Fibroblast of lung (primary cell): ENCODE measurements around the gene VTI1B. TPM values are rescaled to one million over a fixed set of nuclear protein-coding genes. Genes with fewer than 3 reads are reported as not detected.

Experiments used
- DNase-seq, 2 donors: peaks; one replicate each; pipeline versions ENCODE4 v3.0.0 to v3.0.0-alpha.2; 2010; ENCODE audit warnings: low read depth in 2 of 2
- H2AFZ ChIP-seq: 2 replicates; pipeline ENCODE4 v1.5.1; 2012; ENCODE audit warnings: low read length, control low read depth, inconsistent platforms
- H3K27ac ChIP-seq: 2 replicates; pipeline ENCODE4 v1.5.1; 2011; ENCODE audit warnings: low read length, control low read depth; ENCODE audit not compliant: insufficient read depth
- H3K27me3 ChIP-seq: 2 replicates; pipeline ENCODE4 v1.5.1; 2011; ENCODE audit warnings: mild to moderate bottlenecking, low read length; ENCODE audit not compliant: control insufficient read depth, insufficient read depth
- H3K36me3 ChIP-seq: 2 replicates; pipeline ENCODE4 v1.5.1; 2011; ENCODE audit warnings: low read length; ENCODE audit not compliant: control insufficient read depth, insufficient read depth
- H3K4me1 ChIP-seq: 2 replicates; pipeline ENCODE4 v1.5.1; 2011; ENCODE audit warnings: low read length; ENCODE audit not compliant: control insufficient read depth, insufficient read depth; ENCODE audit errors: extremely low read depth
- H3K4me2 ChIP-seq: 2 replicates; pipeline ENCODE4 v1.5.1; 2011; ENCODE audit warnings: low read length, control low read depth; ENCODE audit not compliant: insufficient read depth; ENCODE audit errors: extremely low read depth
- H3K4me3 ChIP-seq, 4 experiments: fragments of 200-600 bp in 1 of 4; sonication (generic) in 1 of 4; replicated peaks in 1 of 4; 2 replicates each; pipeline ENCODE4 v1.5.1; 2011 to 2016; ENCODE audit warnings: low read length in 4 of 4, low read depth in 3 of 4, mild to moderate bottlenecking in 3 of 4, control low read depth in 2 of 4, inconsistent platforms in 1 of 4, mixed read lengths in 1 of 4; ENCODE audit not compliant: insufficient read depth in 1 of 4; ENCODE audit errors: control extremely low read depth in 1 of 4
- H3K79me2 ChIP-seq: 2 replicates; pipeline ENCODE4 v1.5.1; 2012; ENCODE audit warnings: mild to moderate bottlenecking, low read length, inconsistent platforms; ENCODE audit not compliant: control insufficient read depth, insufficient read depth
- H3K9ac ChIP-seq: 2 replicates; pipeline ENCODE4 v1.5.1; 2011; ENCODE audit warnings: mild to moderate bottlenecking, low read length, control low read depth; ENCODE audit not compliant: insufficient read depth
- H3K9me3 ChIP-seq: 2 replicates; pipeline ENCODE4 v1.5.1; 2012; ENCODE audit warnings: low read depth, low read length; ENCODE audit not compliant: control insufficient read depth, insufficient read depth
- H4K20me1 ChIP-seq: 2 replicates; pipeline ENCODE4 v1.5.1; 2011; ENCODE audit warnings: low read length; ENCODE audit not compliant: control insufficient read depth, insufficient read depth; ENCODE audit errors: extremely low read depth
- EZH2 ChIP-seq: IDR thresholded peaks from 2 replicates; pipeline ENCODE4 v1.5.1; 2012; ENCODE audit warnings: low read length, control low read depth, mild to moderate bottlenecking; ENCODE audit errors: missing control alignments
- polyA plus RNA-seq, 2 donors: library from polyadenylated mRNA; depleted of rRNA in 1 of 2; stranded (reverse) in 1 of 2; unstranded in 1 of 2; fragments of >200 nt; gene quantifications; 2 replicates each; pipeline ENCODE4 v1.2.1, GENCODE V29; 2011 to 2012; ENCODE audit warnings: missing spikeins in 1 of 2
- total RNA-seq: library from RNA; depleted of rRNA; stranded (reverse); fragments of >200 nt; gene quantifications from 2 replicates; pipeline ENCODE4 v1.2.1, GENCODE V29; 2014
- TF ChIP-seq, protein P1 (sequence below), 2 donors: IDR thresholded peaks in 1 of 2; conservative IDR thresholded peaks in 1 of 2; 1 replicate in 1 of 2; 2 replicates in 1 of 2; pipeline ENCODE4 v1.5.1; 2011 to 2012; ENCODE audit warnings: low read length in 2 of 2, control low read depth in 1 of 2, inconsistent platforms in 1 of 2, low read depth in 1 of 2, mild to moderate bottlenecking in 1 of 2

The VTI1B gene
- total and polyA plus RNA-seq, 2 donors (not counting 1 experiment from before 2014, with no cell fraction given), result 67.9 to 89.8 TPM

DNA sequence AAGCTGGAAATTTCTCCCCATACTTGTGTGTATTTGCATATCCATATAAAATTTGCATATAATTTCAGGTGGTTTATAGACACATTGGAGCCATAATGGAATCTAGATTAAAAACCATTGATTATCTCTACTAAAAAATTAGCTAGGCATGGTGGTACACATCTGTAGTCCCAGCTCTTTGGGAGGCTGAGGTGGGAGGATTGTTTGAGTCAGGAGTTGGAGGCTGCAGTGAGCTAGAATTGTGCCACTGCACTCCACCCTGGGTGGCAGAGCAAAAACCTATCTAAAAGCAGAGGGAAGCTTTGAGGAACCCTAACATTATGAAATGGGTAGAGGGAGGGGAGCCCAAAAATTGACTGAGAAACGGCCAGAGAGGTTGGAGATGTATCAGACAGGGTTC, 23.7 kb upstream of the VTI1B start:
- TF ChIP-seq EZH2, result no peak
- TF ChIP-seq, protein P1, sequence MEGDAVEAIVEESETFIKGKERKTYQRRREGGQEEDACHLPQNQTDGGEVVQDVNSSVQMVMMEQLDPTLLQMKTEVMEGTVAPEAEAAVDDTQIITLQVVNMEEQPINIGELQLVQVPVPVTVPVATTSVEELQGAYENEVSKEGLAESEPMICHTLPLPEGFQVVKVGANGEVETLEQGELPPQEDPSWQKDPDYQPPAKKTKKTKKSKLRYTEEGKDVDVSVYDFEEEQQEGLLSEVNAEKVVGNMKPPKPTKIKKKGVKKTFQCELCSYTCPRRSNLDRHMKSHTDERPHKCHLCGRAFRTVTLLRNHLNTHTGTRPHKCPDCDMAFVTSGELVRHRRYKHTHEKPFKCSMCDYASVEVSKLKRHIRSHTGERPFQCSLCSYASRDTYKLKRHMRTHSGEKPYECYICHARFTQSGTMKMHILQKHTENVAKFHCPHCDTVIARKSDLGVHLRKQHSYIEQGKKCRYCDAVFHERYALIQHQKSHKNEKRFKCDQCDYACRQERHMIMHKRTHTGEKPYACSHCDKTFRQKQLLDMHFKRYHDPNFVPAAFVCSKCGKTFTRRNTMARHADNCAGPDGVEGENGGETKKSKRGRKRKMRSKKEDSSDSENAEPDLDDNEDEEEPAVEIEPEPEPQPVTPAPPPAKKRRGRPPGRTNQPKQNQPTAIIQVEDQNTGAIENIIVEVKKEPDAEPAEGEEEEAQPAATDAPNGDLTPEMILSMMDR (conservative IDR thresholded peaks at IDR 0.05 in 1 of 2, IDR thresholded peaks at IDR 0.05 in 1 of 2; ENCODE audit: low read depth in 1 of 2, low read length in 2 of 2), result no peak
- Histone ChIP-seq H3K79me2 (peaks cover 12% of the 10 kb centered on the region), H4K20me1 (no peaks in the 10 kb centered on the region), H3K27ac (no peak overlapping the region), H3K4me2 (no peak overlapping the region), H3K36me3 (no peaks in the 10 kb centered on the region), H3K4me3 (no peak overlapping the region), H2AFZ (no peak overlapping the region), H3K27me3 (no peaks in the 10 kb centered on the region), H3K9me3 (no peaks in the 10 kb centered on the region), H3K4me1 (peaks cover 5% of the 10 kb centered on the region), H3K9ac (no peak overlapping the region)
- DNase-seq, result no peak

DNA sequence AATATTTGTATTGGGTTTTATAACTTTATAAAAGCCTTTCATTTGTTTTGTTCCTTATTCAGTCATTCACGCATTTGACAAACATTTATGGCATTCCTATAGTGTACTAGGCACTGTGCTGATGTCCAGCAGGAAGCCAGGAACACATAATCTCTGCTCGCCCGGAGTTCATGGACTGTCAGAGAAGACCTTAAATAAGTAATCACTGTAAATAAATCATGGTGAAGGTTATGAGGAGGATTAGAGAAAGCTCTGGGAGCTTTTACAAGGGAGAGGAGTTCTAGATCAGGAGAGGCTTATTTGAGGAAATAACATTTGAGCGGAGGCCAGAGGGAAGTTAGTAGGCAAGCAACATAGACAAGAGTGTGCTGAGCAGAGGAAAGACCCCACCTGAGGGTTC, 22.6 kb upstream of the VTI1B start:
- Histone ChIP-seq H3K27me3 (no peaks in the 10 kb centered on the region), H3K36me3 (peaks cover 4% of the 10 kb centered on the region), H3K9me3 (no peaks in the 10 kb centered on the region), H2AFZ (no peak overlapping the region), H3K4me1 (peaks cover 8% of the 10 kb centered on the region), H3K79me2 (peaks cover 23% of the 10 kb centered on the region), H3K4me3 (no peak overlapping the region), H4K20me1 (no peaks in the 10 kb centered on the region), H3K27ac (no peak overlapping the region), H3K9ac (no peak overlapping the region), H3K4me2 (no peak overlapping the region)
- TF ChIP-seq EZH2, result no peak
- TF ChIP-seq, protein P1 (conservative IDR thresholded peaks at IDR 0.05 in 1 of 2, IDR thresholded peaks at IDR 0.05 in 1 of 2; ENCODE audit: low read depth in 1 of 2, low read length in 2 of 2), result no peak
- no peak for DNase-seq

DNA sequence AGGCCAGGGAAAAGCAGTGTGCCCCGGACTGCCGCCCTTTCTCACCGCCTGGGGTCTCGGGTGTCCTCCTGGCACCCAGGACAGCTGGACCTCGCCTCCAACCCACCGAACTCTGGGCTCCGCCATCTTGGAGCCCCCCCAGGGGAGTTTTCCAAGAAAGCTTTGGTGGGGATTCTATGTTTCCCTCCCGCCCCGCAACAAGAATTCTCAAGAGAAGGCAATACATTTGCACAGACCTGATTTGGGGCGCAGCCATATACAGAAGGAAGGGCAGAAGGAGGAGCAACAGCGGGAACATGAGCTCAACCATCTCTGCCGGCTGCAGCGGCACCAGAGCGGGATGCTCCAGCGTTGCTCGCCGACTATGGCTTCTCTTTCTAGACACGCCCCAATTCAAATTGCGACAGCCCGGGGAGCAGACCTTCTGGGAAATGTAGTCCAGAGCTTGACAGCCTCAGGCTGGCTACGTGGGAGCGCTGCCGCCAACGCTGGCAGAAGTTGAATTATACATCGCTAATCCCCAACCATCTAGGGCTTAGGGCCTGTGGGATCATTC, 21.0 kb upstream of the VTI1B start, which contains the start of gene RDH11:
Gene RDH11, minus strand, starts transcription at position 371 of the 556 bp plus-strand sequence. Its CDS starts 61 bp downstream, at position 310.
- Histone ChIP-seq H3K4me3 (peak within 1 kb of the TSS; percentile 65 to 99 (median 82)), H3K4me1 (peaks cover 8% of the 10 kb centered on the region), H3K36me3 (peaks cover 8% of the 10 kb centered on the region), H3K9ac (peak within 1 kb of the TSS; percentile 69), H3K4me2 (peak within 1 kb of the TSS; percentile 80), H3K9me3 (no peaks in the 10 kb centered on the region), H3K79me2 (peaks cover 28% of the 10 kb centered on the region), H3K27ac (peak within 1 kb of the TSS; percentile 94), H4K20me1 (no peaks in the 10 kb centered on the region), H2AFZ (peak within 1 kb of the TSS; percentile 62), H3K27me3 (no peaks in the 10 kb centered on the region)
- TF ChIP-seq EZH2, result no peak
- TF ChIP-seq, protein P1 (conservative IDR thresholded peaks at IDR 0.05 in 1 of 2, IDR thresholded peaks at IDR 0.05 in 1 of 2; ENCODE audit: low read depth in 1 of 2, low read length in 2 of 2), result no peak
- DNase-seq, result peak; percentile 89 to 92
